SK-N-SH (cell line): ENCODE measurements around the gene TNFRSF19.

Experiments used
- CTCF ChIP-seq: fragments of 200-600 bp; sonication (generic); IDR thresholded peaks from 2 replicates; pipeline ENCODE4 v1.6.1; 2017; ENCODE audit warnings: antibody characterized with exemption, mild to moderate bottlenecking, moderate library complexity
- EP300 ChIP-seq, 2 experiments: IDR thresholded peaks; 2 replicates each; pipeline versions ENCODE4 v1.4.0 to v1.6.1; 2012; ENCODE audit warnings: borderline replicate concordance in 1 of 2, low read depth in 1 of 2, low read length in 1 of 2
- NRF1 ChIP-seq: IDR thresholded peaks from 2 replicates; pipeline ENCODE4 v1.6.1; 2012; ENCODE audit warnings: low read depth, mild to moderate bottlenecking, low read length
- YY1 ChIP-seq: IDR thresholded peaks from 2 replicates; pipeline ENCODE4 v1.4.0; 2012; ENCODE audit warnings: low read depth, mild to moderate bottlenecking

DNA sequence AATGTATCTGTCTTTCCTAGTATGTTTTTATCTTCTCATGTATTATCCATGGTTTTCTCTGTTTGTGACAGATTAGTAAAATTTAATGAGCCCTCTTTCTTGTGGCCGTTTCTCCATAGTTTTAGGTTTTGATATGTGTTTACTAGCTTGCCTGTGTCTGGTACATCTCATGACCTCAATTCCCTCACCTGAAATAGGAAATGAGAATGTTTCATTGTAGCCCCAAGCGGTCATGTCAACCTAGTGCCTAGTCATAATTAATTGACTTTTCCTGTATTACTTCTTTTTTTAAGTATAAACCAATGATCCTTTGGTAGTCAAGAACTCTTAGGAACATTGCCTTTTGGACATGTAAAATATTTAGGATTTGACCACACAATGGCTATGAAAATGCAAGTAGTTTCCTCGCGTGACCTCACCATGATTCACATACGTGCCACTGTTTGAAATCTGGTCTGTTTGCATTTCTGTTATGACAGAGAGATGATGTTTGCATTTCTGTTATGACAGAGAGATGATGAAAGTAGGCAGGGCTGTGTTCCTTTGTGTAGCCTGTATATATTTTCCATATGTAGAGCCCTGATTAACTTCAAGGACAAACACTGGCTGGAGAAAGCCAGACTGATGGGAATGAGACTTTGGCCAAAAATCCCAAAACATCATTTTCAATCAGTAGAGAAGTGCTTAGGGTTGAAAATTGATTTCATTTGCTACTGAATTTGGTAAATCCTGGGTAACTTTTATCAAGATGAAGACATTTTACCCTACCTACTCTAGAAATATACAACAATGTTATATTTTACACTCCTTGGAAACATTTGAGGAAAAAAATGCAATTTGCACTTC is 104.8 kb downstream of the TNFRSF19 start:
- no peak for TF ChIP-seq NRF1
- TF ChIP-seq YY1, result no peak
- no peak for TF ChIP-seq CTCF
- no peak for TF ChIP-seq EP300 (IDR thresholded peaks at IDR 0.05; ENCODE audit: borderline replicate concordance in 1 of 2, low read depth in 1 of 2, low read length in 1 of 2)
